Right lobe of liver (tissue), 4 donors: ENCODE measurements around the gene TAC4.

Source experiments
- CTCF ChIP-seq, 4 donors: fragments of 200-600 bp in 3 of 4; fragments of 450-650 bp in 1 of 4; IDR thresholded peaks; one replicate each; pipeline versions ENCODE4 v1.5.1 to v1.8.0; 2016 to 2022; ENCODE audit warnings: antibody characterized with exemption in 4 of 4, mild to moderate bottlenecking in 2 of 4
- POLR2A ChIP-seq: fragments of 450-650 bp; IDR thresholded peaks from one replicate; pipeline ENCODE4 v1.6.1; 2017; ENCODE audit warnings: antibody characterized with exemption, mild to moderate bottlenecking
- donor health status: DM: no; HTN: no; CAD: no.
- donor health status: DM: no; HTN: no; CAD: no.
- donor health status: DM: no; HTN: yes; CAD: no.

- no peak for TF ChIP-seq POLR2A
- TF ChIP-seq CTCF (IDR thresholded peaks at IDR 0.05) = no peak
Measured at GRCh38 chr17:49874911-49875310, 27.0 kb upstream of the TAC4 start.
